ENCODE measurements around the gene ANO2. TPM values are rescaled to one million over a fixed set of nuclear protein-coding genes. Genes with fewer than 3 reads are reported as not detected.

Gene ANO2
- total RNA-seq, 3 donors from 2014 or later (not counting 1 experiment from before 2014, with no cell fraction given), result not detected

- H3K4me1 Mint-ChIP-seq, result no peaks in the 10 kb centered on the region
- H3K4me3 ChIP-seq (ENCODE audit: low read length), result no peak overlapping the region
- TF ChIP-seq, protein P1, sequence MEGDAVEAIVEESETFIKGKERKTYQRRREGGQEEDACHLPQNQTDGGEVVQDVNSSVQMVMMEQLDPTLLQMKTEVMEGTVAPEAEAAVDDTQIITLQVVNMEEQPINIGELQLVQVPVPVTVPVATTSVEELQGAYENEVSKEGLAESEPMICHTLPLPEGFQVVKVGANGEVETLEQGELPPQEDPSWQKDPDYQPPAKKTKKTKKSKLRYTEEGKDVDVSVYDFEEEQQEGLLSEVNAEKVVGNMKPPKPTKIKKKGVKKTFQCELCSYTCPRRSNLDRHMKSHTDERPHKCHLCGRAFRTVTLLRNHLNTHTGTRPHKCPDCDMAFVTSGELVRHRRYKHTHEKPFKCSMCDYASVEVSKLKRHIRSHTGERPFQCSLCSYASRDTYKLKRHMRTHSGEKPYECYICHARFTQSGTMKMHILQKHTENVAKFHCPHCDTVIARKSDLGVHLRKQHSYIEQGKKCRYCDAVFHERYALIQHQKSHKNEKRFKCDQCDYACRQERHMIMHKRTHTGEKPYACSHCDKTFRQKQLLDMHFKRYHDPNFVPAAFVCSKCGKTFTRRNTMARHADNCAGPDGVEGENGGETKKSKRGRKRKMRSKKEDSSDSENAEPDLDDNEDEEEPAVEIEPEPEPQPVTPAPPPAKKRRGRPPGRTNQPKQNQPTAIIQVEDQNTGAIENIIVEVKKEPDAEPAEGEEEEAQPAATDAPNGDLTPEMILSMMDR (IDR thresholded peaks at IDR 0.05), result no peak
- no peaks in the 10 kb centered on the region for H3K27me3 ChIP-seq (ENCODE audit: control insufficient read depth, insufficient read depth, low read length)
- ATAC-seq (no peak), DNase-seq (peak in 1 of 2 donors; percentile 22)
- no peaks in the 10 kb centered on the region for H3K36me3 ChIP-seq (ENCODE audit: control insufficient read depth, insufficient read depth, low read length)
- no peaks in the 10 kb centered on the region for H3K4me1 ChIP-seq (ENCODE audit: control insufficient read depth, insufficient read depth, low read length)
- no peaks in the 10 kb centered on the region for H3K9me3 ChIP-seq (ENCODE audit: control insufficient read depth, insufficient read depth, low read length)
- no peak overlapping the region for H3K27ac ChIP-seq (ENCODE audit: low read length)
- H3K36me3 Mint-ChIP-seq, result no peaks in the 10 kb centered on the region
- H3K27ac Mint-ChIP-seq, result no peak overlapping the region
- H3K9me3 Mint-ChIP-seq, result no peaks in the 10 kb centered on the region
- H3K27me3 Mint-ChIP-seq (ENCODE audit: low read depth in 2 of 2), result peaks cover 3 to 13% of the 10 kb centered on the region in 2 donors
- intact Hi-C loops (cut with micrococcal nuclease), result no loop called here
- H3K4me3 Mint-ChIP-seq, result no peak overlapping the region
- 21% methylated on average over 5 of the region's 6 CpGs for WGBS (ENCODE audit: insufficient coverage)
These were observed 198.1 kb downstream of the ANO2 start for GRCh38 chr12:5746917-5747316.

- intact Hi-C loops (cut with micrococcal nuclease), result no loop called here
- no peak overlapping the region for H3K27ac ChIP-seq (ENCODE audit: low read length)
- no peak overlapping the region for H3K4me3 ChIP-seq (ENCODE audit: low read length)
- no peak for DNase-seq
- H3K9me3 ChIP-seq (ENCODE audit: control insufficient read depth, insufficient read depth, low read length), result no peaks in the 10 kb centered on the region
- H3K36me3 ChIP-seq (ENCODE audit: control insufficient read depth, insufficient read depth, low read length), result no peaks in the 10 kb centered on the region
- Mint-ChIP-seq H3K27ac (no peak overlapping the region), H3K36me3 (no peaks in the 10 kb centered on the region), H3K4me3 (no peak overlapping the region), H3K27me3 (ENCODE audit: low read depth in 2 of 2) (peaks cover 3 to 13% of the 10 kb centered on the region in 2 donors), H3K4me1 (no peaks in the 10 kb centered on the region), H3K9me3 (no peaks in the 10 kb centered on the region)
- TF ChIP-seq, protein P1 (IDR thresholded peaks at IDR 0.05), result no peak
- H3K4me1 ChIP-seq (ENCODE audit: control insufficient read depth, insufficient read depth, low read length), result no peaks in the 10 kb centered on the region
- WGBS (ENCODE audit: insufficient coverage), result 85% methylated on average over 6 of the region's 6 CpGs
- no peak for ATAC-seq
- H3K27me3 ChIP-seq (ENCODE audit: control insufficient read depth, insufficient read depth, low read length), result no peaks in the 10 kb centered on the region
These were observed 198.8 kb downstream of the ANO2 start for GRCh38 chr12:5746036-5746908.

GRCh38 chr12:5745251-5745888 lies 199.7 kb downstream of the ANO2 start:
- H3K36me3 ChIP-seq (ENCODE audit: control insufficient read depth, insufficient read depth, low read length), result no peaks in the 10 kb centered on the region
- peak in 2 of 3 donors; percentile 26 to 78 for ATAC-seq

More at GRCh38 chr12:5745251-5745888, 199.7 kb downstream of the ANO2 start:
- no peaks in the 10 kb centered on the region for H3K9me3 Mint-ChIP-seq
- Histone ChIP-seq H3K27me3 (ENCODE audit: control insufficient read depth, insufficient read depth, low read length) (no peaks in the 10 kb centered on the region), H3K9me3 (ENCODE audit: control insufficient read depth, insufficient read depth, low read length) (no peaks in the 10 kb centered on the region), H3K4me3 (ENCODE audit: low read length) (no peak overlapping the region), H3K27ac (ENCODE audit: low read length) (no peak overlapping the region), H3K4me1 (ENCODE audit: control insufficient read depth, insufficient read depth, low read length) (no peaks in the 10 kb centered on the region)
- H3K4me3 Mint-ChIP-seq, result no peak overlapping the region
- no peak overlapping the region for H3K27ac Mint-ChIP-seq
- WGBS (ENCODE audit: insufficient coverage), result 50% methylated on average over 6 of the region's 6 CpGs
- peaks cover 3 to 13% of the 10 kb centered on the region in 2 donors for H3K27me3 Mint-ChIP-seq (ENCODE audit: low read depth in 2 of 2)
- peak; percentile 22 to 69 for DNase-seq
- no peaks in the 10 kb centered on the region for H3K36me3 Mint-ChIP-seq
- intact Hi-C loops (cut with micrococcal nuclease), result no loop called here
- H3K4me1 Mint-ChIP-seq, result no peaks in the 10 kb centered on the region
- TF ChIP-seq, protein P1 (IDR thresholded peaks at IDR 0.05), result peak; percentile 63
